Ramos (cell line): ENCODE results near the gene HDAC4.

Experiments
- in situ Hi-C: fragments of 300-500 bp; cut with MboI; formaldehyde crosslinking; loops from one replicate; pipeline ENCODE4 v1.14.3; 2022; ENCODE audit warnings: low sequenced_read_pairs; ENCODE audit not compliant: unreplicated experiment

The HDAC4 gene

DNA sequence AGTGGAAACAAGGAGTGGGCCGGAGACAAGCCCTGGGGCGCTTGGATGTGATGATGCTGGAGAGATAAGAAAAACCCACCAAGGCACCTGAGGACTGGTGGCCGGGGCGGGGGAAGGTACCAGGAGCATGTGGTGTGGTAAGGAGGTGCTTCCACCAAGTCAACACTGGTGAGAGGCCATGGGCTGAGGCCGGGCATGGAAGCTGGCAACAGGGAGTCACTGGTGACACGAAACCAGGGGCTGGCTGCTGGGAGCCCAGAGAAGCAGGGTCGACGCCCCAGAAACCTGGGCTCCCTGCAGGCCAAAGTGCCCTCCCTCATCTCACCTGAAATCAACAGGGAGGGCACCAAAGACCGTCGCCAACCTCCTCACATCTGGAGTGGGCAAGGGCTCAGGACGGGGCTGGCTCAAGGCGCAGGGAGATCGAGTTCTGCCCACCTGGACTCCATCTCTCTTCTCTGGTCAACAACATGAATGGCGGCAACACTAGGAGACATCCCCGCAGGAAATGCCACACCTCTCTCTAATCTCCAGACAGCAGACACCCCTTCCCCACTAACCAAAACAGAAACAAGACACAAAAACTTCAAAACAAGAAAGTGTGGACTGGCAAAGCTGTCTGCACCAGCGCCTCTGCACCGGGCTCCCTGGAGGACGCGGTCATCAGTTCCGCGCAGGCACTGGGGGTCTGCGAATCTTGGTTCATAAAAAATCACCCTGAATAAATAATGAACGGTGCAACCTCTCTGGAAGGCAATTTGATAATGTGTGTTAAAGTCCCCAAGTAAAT, 185.5 kb downstream of the HDAC4 start:
- in situ Hi-C loops, result no loop called here

GRCh38 chr2:239214725-239215124, 186.1 kb downstream of the HDAC4 start:
- in situ Hi-C loops, result no loop called here

- in situ Hi-C loops, result no loop called here
Measured at GRCh38 chr2:239213643-239214101, 187.1 kb downstream of the HDAC4 start.

DNA sequence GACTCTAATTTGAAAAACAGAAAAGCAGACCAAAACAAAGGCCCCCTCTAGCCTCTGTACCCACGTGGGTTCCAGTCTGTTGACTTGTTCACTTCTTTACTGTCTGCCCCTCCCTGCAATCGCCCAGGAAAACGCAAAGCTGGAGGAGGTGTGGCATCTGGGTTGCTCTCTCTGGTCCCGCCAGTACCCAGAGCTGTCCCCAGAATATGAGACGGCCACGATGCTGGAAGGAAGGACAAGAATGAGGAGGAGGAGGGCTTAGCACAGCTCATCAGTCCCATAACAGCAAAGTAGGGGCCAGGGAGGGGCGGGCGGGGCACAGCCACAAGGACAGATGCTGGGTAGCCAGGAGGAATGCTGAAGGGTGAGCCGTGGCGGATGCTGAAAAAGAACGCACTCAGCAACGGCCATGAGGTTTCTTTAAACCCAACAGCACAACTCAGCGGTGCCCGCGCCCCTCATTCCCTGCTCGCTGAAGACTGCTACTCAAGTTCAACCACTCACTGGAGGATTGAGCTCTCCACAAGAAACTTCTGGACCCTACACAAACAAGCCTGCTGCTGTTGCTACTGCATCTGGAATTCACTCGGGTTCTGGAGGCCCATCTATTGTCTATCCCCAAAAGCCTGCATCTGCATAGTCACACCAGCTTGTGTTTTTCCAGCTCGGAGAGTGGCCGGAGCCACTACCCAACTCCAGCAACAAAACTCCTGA, 187.7 kb downstream of the HDAC4 start:
- in situ Hi-C loops, result no loop called here

DNA sequence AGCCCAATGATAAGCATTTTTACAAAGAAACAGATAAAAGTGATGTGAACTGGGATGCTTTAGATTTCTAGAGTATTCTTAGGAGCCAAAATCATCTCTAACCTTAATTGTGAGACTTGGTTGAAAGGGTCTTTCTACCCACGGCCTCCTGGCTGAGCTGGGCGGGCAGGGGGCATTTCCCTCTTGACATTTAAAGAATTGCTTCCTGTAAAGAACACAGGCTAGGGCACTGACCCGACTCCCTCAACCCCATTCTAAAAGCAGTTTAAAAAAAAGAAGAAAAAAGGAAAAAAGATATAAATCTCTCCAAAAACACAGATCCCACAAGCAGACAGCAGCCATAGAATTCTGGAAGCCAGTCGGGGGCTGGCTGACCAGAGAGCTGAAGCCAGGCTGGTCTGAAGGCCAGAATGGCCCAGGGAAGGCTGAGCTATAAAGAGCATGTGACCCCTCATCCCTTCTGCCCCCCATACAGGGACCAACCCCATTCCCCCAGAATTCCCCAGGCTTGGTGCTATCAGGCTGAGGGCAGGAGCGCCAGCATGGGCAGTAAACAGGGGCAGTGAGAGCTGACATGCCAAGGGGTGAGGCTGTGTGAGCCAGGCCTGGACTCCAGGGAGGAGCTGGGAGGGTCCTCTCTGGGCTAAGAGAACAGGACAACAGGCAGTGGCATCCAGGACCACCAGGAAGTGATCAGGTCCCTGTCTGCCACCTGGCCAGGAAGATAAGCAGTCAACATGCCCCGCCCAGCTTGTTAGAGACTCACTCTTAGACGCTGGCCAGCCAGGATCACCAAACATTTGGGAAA, 188.5 kb downstream of the HDAC4 start:
- in situ Hi-C loops, result no loop called here

- in situ Hi-C loops, result no loop called here
Measured at GRCh38 chr2:239211396-239212094, 189.3 kb downstream of the HDAC4 start.

GRCh38 chr2:239209783-239210182, 191.0 kb downstream of the HDAC4 start:
- in situ Hi-C loops, result no loop called here

GRCh38 chr2:239208465-239209180, 192.2 kb downstream of the HDAC4 start:
- in situ Hi-C loops, result no loop called here

- in situ Hi-C loops, result no loop called here
Measured at GRCh38 chr2:239206851-239207250, 194.0 kb downstream of the HDAC4 start.

DNA sequence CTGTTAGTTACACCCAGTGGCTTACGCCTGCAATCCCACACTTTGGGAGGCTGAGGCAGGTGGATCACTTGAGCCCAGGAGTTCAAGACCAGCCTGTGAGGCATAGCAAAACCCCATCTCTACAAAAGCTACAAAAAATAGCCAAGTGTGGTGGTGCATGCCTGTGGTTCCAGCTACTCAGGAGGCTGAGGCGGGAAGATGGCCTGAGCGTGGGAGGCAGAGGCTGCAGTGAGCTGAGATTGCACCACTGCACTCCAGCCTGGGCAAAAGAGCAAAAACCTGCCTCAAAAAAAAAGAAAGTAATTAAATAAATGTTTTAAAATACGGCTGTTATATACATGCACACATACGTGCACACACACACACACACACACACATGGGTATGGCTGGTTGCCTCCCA, 194.8 kb downstream of the HDAC4 start:
- in situ Hi-C loops, result no loop called here

- in situ Hi-C loops, result no loop called here
Measured at GRCh38 chr2:239204876-239205468, 195.8 kb downstream of the HDAC4 start.

DNA sequence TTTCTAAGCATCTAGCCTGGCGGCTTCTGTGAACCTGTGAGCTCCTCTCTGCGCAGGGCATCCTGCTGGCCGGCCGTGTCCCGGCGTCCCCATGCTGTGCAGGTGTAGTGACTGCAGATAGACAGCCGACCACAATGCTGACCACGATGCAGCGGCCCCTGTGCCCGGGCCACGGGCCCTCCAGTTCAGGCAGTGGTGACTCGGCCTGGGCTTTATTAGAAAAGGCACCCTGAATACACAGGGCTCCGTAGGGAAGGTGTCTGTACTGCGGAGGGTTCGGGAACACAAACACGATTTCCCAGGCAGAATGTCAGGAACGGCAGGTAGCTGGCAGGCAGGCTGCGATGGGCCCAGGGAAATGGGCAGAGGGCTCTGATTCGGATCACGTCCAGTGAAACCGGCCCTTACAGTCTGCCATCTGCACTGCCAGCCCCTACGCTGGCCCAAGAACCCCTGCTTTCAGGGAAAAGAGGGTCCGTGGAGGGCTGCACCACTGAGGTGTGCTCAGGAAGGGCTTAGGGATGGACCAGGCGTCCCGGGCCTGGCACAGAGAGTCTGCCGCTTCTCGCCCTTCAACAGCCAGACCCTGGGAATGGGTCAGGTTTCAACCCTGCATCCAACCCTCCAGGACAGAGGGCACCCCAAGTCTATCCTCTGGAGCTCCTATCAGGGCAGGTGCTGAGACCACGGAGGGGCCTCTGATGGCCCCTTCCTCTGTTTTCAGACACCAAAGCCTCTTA, 196.5 kb downstream of the HDAC4 start:
- in situ Hi-C loops, result no loop called here

DNA sequence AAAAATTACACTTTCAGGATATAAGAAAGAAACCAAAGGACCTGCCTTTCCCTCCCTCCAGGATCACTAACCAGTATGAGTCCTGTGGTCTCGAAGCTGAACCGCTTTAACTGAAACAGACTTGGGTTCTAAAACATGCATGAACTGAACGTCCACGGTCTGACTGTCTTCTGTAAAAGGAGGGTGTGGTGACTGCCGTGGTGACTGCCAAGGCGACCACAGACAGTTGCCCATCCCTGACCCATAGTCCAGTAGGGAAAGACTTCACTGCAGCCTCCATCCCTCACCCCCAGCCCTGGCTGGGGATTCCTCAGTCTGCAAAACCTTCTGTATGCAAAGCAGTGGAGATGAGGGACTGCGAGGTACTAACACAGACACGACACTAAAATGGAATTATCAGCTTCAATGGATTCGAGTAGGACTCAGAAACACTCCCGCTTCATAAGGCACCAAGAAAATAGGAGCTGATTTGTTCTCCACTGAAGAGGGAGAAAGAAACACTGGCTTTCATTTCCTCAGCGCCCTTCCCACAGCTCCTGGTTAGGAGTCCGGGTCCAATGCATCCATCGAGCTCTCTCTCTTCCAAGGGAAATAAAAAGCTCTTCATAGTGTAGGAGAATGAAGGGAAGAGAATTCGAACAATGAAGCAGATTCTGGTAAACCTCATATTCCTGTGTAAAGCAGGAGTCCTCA, 197.2 kb downstream of the HDAC4 start:
- in situ Hi-C loops, result no loop called here

GRCh38 chr2:239202836-239203235, 198.0 kb downstream of the HDAC4 start:
- in situ Hi-C loops, result no loop called here

GRCh38 chr2:239202343-239202742, 198.5 kb downstream of the HDAC4 start:
- in situ Hi-C loops, result no loop called here

DNA sequence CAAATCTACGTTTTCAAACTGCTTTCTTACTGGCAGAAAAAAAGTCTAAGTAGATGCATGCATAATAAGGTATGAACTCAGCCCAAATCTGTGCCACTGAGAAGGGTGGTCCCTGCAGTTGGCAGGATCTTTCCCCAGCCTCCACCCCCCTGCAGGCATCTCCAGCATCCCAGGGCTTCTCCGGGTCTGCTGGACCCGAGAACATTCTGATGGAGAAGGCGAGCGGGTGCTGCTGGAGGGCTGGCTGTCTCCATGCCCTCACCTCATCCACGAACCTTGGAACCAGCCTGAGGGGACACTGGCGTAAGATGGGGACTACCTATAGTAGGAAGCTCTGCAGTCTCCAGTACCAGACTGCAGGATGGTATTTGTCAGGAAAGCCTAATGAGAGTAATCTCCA, 198.9 kb downstream of the HDAC4 start:
- in situ Hi-C loops, result no loop called here

DNA sequence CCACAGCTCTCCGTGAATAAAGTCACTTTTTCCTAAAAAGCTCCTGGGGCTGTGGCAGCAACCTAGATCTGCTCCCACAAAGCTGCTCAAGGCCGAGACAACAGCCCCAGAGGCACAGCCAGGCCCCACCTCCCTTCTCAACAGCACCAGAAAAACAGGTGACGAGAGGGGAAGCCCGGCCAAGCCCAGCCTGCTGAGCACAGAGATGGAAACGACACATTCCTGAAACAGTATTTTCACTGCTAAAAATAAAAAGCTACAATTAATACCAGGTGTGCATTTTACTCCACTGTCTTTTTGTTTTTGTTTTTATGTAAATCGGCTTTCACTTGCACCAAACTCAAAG, 199.3 kb downstream of the HDAC4 start:
- in situ Hi-C loops, result no loop called here
